Measurements from ENCODE around the gene ATP1A1. TPM values are rescaled to one million over a fixed set of nuclear protein-coding genes. Genes with fewer than 3 reads are reported as not detected.

Gene ATP1A1
- total and polyA plus RNA-seq, 9 of the 15 experiments (the other 6 are each of a cell fraction or from before 2014, with no cell fraction given): 99.3 to 513 (median 234) TPM

DNA sequence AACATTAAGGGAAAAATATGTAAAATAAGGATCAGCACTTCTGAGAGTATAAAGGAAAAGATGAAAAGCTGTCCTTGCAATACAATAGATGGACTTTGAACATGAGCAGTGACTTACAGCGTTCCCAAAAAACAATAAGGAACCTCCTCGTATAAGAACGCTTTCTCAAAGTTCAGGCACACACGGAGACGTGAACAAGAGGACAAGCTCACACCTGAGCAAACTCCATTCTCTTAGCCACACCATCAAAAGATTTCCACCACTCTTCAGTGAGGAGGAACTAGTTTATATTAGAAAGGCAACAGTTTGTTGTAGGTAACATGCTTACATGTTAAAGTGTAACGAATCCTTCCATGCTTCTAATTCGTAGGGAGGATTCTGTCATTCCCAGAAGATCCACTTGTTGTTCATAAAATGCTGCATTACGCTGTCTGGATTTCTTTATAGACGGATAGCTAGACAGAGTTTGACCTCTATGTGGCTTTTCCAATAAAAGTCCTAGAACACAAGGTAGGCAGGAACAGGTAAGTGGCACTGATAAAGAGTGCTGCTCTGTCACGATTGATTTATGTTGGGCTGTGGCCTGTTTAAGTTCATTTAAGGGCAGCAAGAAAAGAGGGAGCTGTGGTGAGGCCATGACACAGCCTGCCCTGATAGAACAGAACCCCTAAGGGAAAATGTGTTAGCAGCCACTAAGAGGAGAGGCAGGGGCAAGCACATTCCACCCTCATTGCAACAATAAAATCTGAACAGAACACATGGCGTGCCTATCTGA lies 37.0 kb upstream of the ATP1A1 start (continued):
- TF ChIP-seq GABPA (tag; conservative IDR thresholded peaks at IDR 0.05; ENCODE audit: low read depth) (no peak), ZNF174 (CRISPR knock-in tag; IDR thresholded peaks at IDR 0.05) (no peak), SIN3B (IDR thresholded peaks at IDR 0.05; ENCODE audit: low read depth) (no peak), ETV1 (tag; conservative IDR thresholded peaks at IDR 0.05; ENCODE audit: low read depth) (0 out of 2 replicates have a peak, but pooled peaks have one; percentile 41), NR2C1 (IDR thresholded peaks at IDR 0.05) (no peak), NR2C1 (tag; IDR thresholded peaks at IDR 0.05) (peak; percentile 56), CAMTA2 (CRISPR knock-in tag; conservative IDR thresholded peaks at IDR 0.05) (no peak), ARID1B (IDR thresholded peaks at IDR 0.05) (peak; percentile 31; the same call in 1 of the 2 replicates), MYC (IDR thresholded peaks at IDR 0.05; ENCODE audit: low read depth, low read length) (no peak), MYC (CRISPR knock-in tag; IDR thresholded peaks at IDR 0.05; ENCODE audit: borderline replicate concordance, low read depth) (no peak), ESRRA (IDR thresholded peaks at IDR 0.05; ENCODE audit: borderline replicate concordance, low read depth) (0 out of 2 replicates have a peak, but pooled peaks have one; percentile 19), E2F4 (CRISPR knock-in tag; IDR thresholded peaks at IDR 0.05; ENCODE audit: low read depth) (no peak), ZNF449 (CRISPR knock-in tag; IDR thresholded peaks at IDR 0.05) (no peak), DPF2 (IDR thresholded peaks at IDR 0.05) (peak; percentile 64), CHCHD3 (CRISPR knock-in tag; IDR thresholded peaks at IDR 0.05) (no peak), NCOA1 (IDR thresholded peaks at IDR 0.05; ENCODE audit: low read depth) (0 out of 2 replicates have a peak, but pooled peaks have one; percentile 14), ILF3 (IDR thresholded peaks at IDR 0.05; ENCODE audit: borderline replicate concordance) (no peak), YY1 (IDR thresholded peaks at IDR 0.05; ENCODE audit: borderline replicate concordance in 1 of 3, control insufficient read depth in 1 of 3, extremely low read depth in 1 of 3, insufficient read depth in 3 of 3, insufficient read length in 1 of 3, insufficient replicate concordance in 2 of 3, low read depth in 1 of 3, low read length in 2 of 3) (no peak), CSDE1 (IDR thresholded peaks at IDR 0.05) (no peak), ZNF584 (CRISPR knock-in tag; IDR thresholded peaks at IDR 0.05; ENCODE audit: low read depth) (no peak)
- TF ChIP-seq, protein P1, sequence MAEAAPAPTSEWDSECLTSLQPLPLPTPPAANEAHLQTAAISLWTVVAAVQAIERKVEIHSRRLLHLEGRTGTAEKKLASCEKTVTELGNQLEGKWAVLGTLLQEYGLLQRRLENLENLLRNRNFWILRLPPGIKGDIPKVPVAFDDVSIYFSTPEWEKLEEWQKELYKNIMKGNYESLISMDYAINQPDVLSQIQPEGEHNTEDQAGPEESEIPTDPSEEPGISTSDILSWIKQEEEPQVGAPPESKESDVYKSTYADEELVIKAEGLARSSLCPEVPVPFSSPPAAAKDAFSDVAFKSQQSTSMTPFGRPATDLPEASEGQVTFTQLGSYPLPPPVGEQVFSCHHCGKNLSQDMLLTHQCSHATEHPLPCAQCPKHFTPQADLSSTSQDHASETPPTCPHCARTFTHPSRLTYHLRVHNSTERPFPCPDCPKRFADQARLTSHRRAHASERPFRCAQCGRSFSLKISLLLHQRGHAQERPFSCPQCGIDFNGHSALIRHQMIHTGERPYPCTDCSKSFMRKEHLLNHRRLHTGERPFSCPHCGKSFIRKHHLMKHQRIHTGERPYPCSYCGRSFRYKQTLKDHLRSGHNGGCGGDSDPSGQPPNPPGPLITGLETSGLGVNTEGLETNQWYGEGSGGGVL (CRISPR knock-in tag; IDR thresholded peaks at IDR 0.05): no peak
- TF ChIP-seq, protein P2, sequence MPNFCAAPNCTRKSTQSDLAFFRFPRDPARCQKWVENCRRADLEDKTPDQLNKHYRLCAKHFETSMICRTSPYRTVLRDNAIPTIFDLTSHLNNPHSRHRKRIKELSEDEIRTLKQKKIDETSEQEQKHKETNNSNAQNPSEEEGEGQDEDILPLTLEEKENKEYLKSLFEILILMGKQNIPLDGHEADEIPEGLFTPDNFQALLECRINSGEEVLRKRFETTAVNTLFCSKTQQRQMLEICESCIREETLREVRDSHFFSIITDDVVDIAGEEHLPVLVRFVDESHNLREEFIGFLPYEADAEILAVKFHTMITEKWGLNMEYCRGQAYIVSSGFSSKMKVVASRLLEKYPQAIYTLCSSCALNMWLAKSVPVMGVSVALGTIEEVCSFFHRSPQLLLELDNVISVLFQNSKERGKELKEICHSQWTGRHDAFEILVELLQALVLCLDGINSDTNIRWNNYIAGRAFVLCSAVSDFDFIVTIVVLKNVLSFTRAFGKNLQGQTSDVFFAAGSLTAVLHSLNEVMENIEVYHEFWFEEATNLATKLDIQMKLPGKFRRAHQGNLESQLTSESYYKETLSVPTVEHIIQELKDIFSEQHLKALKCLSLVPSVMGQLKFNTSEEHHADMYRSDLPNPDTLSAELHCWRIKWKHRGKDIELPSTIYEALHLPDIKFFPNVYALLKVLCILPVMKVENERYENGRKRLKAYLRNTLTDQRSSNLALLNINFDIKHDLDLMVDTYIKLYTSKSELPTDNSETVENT (CRISPR knock-in tag; IDR thresholded peaks at IDR 0.05): no peak
